SU-DHL-6 (cell line): ENCODE results near the gene TRABD.

ENCODE experiments used
- CTCF ChIP-seq: fragments of 200-600 bp; sonication (generic); IDR thresholded peaks from one replicate; pipeline ENCODE4 v1.5.1; 2017; ENCODE audit warnings: antibody characterized with exemption, mild to moderate bottlenecking, low read length, moderate library complexity; ENCODE audit not compliant: insufficient read depth, poor library complexity, severe bottlenecking
- EZH2phosphoT487 ChIP-seq: fragments of 200-600 bp; sonication (generic), shearing (Covaris generic); conservative IDR thresholded peaks from 2 replicates; pipeline ENCODE4 v1.6.1; 2018; ENCODE audit warnings: mild to moderate bottlenecking, antibody characterized with exemption, low read length, moderate library complexity, mixed read lengths

GRCh38 chr22:50197856-50198623 lies 12.3 kb downstream of the TRABD start:
- no peak for TF ChIP-seq CTCF
- TF ChIP-seq EZH2phosphoT487: no peak
